Endothelial cell of hepatic sinusoid (primary cell): ENCODE results near the gene MOB3B.

Source experiments
- in situ Hi-C: cut with HindIII; loops from 2 replicates; pipeline ENCODE4 v1.10.0; 2017; ENCODE audit warnings: low sequenced_read_pairs

Gene MOB3B

GRCh38 chr9:27542508-27542907 is 12.9 kb upstream of the MOB3B start:
- in situ Hi-C loops: no loop called here

- in situ Hi-C loops: no loop called here
These were observed 12.1 kb upstream of the MOB3B start for GRCh38 chr9:27541740-27542139.

- in situ Hi-C loops: no loop called here
These were observed 10.9 kb upstream of the MOB3B start for GRCh38 chr9:27540502-27540901.

- in situ Hi-C loops: no loop called here
These were observed 10.1 kb upstream of the MOB3B start for GRCh38 chr9:27539479-27540441.

GRCh38 chr9:27538647-27539046 is 9.0 kb upstream of the MOB3B start:
- in situ Hi-C loops: no loop called here

- in situ Hi-C loops: no loop called here
These were observed 8.1 kb upstream of the MOB3B start for GRCh38 chr9:27537756-27538155.

- in situ Hi-C loops: no loop called here
These were observed 7.4 kb upstream of the MOB3B start for GRCh38 chr9:27537027-27537435.

- in situ Hi-C loops: no loop called here
These were observed 6.6 kb upstream of the MOB3B start for GRCh38 chr9:27536168-27536567.

- in situ Hi-C loops: no loop called here
These were observed 6.1 kb upstream of the MOB3B start for GRCh38 chr9:27535701-27536118.

- in situ Hi-C loops: no loop called here
These were observed 5.1 kb upstream of the MOB3B start for GRCh38 chr9:27534658-27535209.

GRCh38 chr9:27534131-27534530 is 4.5 kb upstream of the MOB3B start:
- in situ Hi-C loops: no loop called here

GRCh38 chr9:27533311-27533710 is 3.7 kb upstream of the MOB3B start:
- in situ Hi-C loops: no loop called here

- in situ Hi-C loops: no loop called here
These were observed 2.4 kb upstream of the MOB3B start for GRCh38 chr9:27532046-27532445.

- in situ Hi-C loops: no loop called here
These were observed 1.5 kb upstream of the MOB3B start for GRCh38 chr9:27530915-27531755.

- in situ Hi-C loops: loop anchor here (5.0 kb wide), 2 partner anchors 38 to 192 kb away; no protein-coding TSS in a partner anchor
These were observed 713 bp downstream of the MOB3B start for GRCh38 chr9:27528886-27529315.

GRCh38 chr9:27528076-27528885 is 1.3 kb downstream of the MOB3B start:
- in situ Hi-C loops: loop anchor here (5.0 kb wide), 2 partner anchors 39 to 191 kb away; no protein-coding TSS in a partner anchor

GRCh38 chr9:27527702-27528075 is 1.9 kb downstream of the MOB3B start:
- in situ Hi-C loops: loop anchor here (5.0 kb wide), 2 partner anchors 40 to 190 kb away; no protein-coding TSS in a partner anchor

GRCh38 chr9:27524236-27524635 is 5.4 kb downstream of the MOB3B start, which contains the start of gene IFNK:
Gene IFNK (plus strand): TSS chr9:27524290. CDS start chr9:27524337, 47 bp downstream.
- in situ Hi-C loops: loop anchor here (5.0 kb wide), 1 partner anchor 72 kb away; no protein-coding TSS in a partner anchor

- in situ Hi-C loops: loop anchor here (5.0 kb wide), 1 partner anchor 71 kb away; no protein-coding TSS in a partner anchor
These were observed 6.5 kb downstream of the MOB3B start for GRCh38 chr9:27523141-27523540.

GRCh38 chr9:27520986-27521385 is 8.6 kb downstream of the MOB3B start:
- in situ Hi-C loops: loop anchor here (5.0 kb wide), 1 partner anchor 69 kb away; no protein-coding TSS in a partner anchor
